Dendritic cell treated with granulocyte-macrophage colony-stimulating factor and Interleukin-4, amounts not matched to agents 40 ng/mL and 50 ng/mL, for 4 days (primary cell): ENCODE measurements around the gene ATP2B3.

Experiments used
- H3K27ac Mint-ChIP-seq: one replicate; pipeline ENCODE4 v1.8.0; 2022; ENCODE audit warnings: mild to moderate bottlenecking, mixed read lengths
- H3K27me3 Mint-ChIP-seq: one replicate; pipeline ENCODE4 v1.8.0; 2022; ENCODE audit warnings: mild to moderate bottlenecking, mixed read lengths
- H3K36me3 Mint-ChIP-seq: one replicate; pipeline ENCODE4 v1.8.0; 2022; ENCODE audit warnings: low read depth, mixed read lengths
- H3K4me1 Mint-ChIP-seq: one replicate; pipeline ENCODE4 v1.8.0; 2022; ENCODE audit warnings: low read depth, mixed read lengths
- H3K4me3 Mint-ChIP-seq: one replicate; pipeline ENCODE4 v1.8.0; 2022; ENCODE audit warnings: mild to moderate bottlenecking, moderate library complexity, mixed read lengths
- H3K9me3 Mint-ChIP-seq: one replicate; pipeline ENCODE4 v1.8.0; 2022; ENCODE audit warnings: mixed read lengths
- intact Hi-C: fragments of 100-400 bp; cut with micrococcal nuclease; formaldehyde crosslinking; loops from one replicate; pipeline ENCODE4 v1.15.0; 2022

Gene ATP2B3

DNA sequence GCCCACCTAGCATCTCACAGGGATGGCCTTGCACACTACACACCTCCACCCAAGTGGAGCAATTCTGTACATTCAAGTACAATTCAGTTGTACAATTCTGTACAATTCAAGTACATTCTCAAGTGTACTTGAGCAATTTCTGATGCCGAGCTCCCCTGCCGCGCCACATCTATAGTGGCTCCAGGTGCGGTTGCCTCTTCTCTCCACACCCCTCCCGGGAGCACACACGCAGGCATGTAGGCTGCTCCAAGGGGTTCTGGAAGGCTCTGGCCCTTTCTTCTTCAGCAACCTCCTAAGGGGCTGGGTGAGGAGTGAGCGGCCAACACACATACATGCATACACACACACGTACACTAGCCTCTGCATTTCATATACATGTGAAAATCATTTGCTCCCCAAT is 110.7 kb downstream of the ATP2B3 start:
- Mint-ChIP-seq H3K9me3 (no peaks in the 10 kb centered on the region), H3K4me1 (no peaks in the 10 kb centered on the region), H3K27me3 (peaks cover 17% of the 10 kb centered on the region), H3K27ac (no peak overlapping the region), H3K4me3 (no peak overlapping the region), H3K36me3 (no peaks in the 10 kb centered on the region)
- intact Hi-C loops: no loop called here

GRCh38 chrX:153628665-153629064 is 111.2 kb downstream of the ATP2B3 start:
- H3K4me3 Mint-ChIP-seq: no peak overlapping the region
- H3K36me3 Mint-ChIP-seq: no peaks in the 10 kb centered on the region
- no peaks in the 10 kb centered on the region for H3K9me3 Mint-ChIP-seq
- no peak overlapping the region for H3K27ac Mint-ChIP-seq
- intact Hi-C loops: no loop called here
- H3K27me3 Mint-ChIP-seq: peaks cover 14% of the 10 kb centered on the region
- H3K4me1 Mint-ChIP-seq: no peaks in the 10 kb centered on the region

GRCh38 chrX:153631346-153631745 is 113.9 kb downstream of the ATP2B3 start:
- Mint-ChIP-seq H3K27me3 (peaks cover 16% of the 10 kb centered on the region), H3K4me3 (no peak overlapping the region), H3K27ac (no peak overlapping the region), H3K36me3 (no peaks in the 10 kb centered on the region), H3K4me1 (no peaks in the 10 kb centered on the region), H3K9me3 (no peaks in the 10 kb centered on the region)
- intact Hi-C loops: no loop called here

- intact Hi-C loops: no loop called here
- Mint-ChIP-seq H3K27ac (no peak overlapping the region), H3K36me3 (no peaks in the 10 kb centered on the region)
Observed at GRCh38 chrX:153631907-153632594, 114.6 kb downstream of the ATP2B3 start.

More at GRCh38 chrX:153631907-153632594, 114.6 kb downstream of the ATP2B3 start:
- no peaks in the 10 kb centered on the region for H3K9me3 Mint-ChIP-seq
- H3K4me3 Mint-ChIP-seq: no peak overlapping the region
- peaks cover 18% of the 10 kb centered on the region for H3K27me3 Mint-ChIP-seq
- no peaks in the 10 kb centered on the region for H3K4me1 Mint-ChIP-seq
